CD14-positive monocyte (primary cell): ENCODE data around the gene FAM25A. TPM values are rescaled to one million over a fixed set of nuclear protein-coding genes. Genes with fewer than 3 reads are reported as not detected.
"Not testable (repeated sequence)": the region's sequence is repeated elsewhere in the genome, so short reads cannot be mapped to it uniquely, and the experiment has no call there.

Experiments used
- DNase-seq, 3 donors: peaks; one replicate each; pipeline ENCODE4 v3.0.0-alpha.2; 2011 to 2022
- H2AFZ ChIP-seq: 2 replicates; pipeline ENCODE4 v1.6.0; 2012; ENCODE audit warnings: mild to moderate bottlenecking, low read depth, low read length, inconsistent platforms; ENCODE audit not compliant: insufficient read depth, poor library complexity, severe bottlenecking
- H3K27ac ChIP-seq, 2 donors: 1 replicate in 1 of 2; 2 replicates in 1 of 2; pipeline ENCODE4 v1.5.1; 2012 to 2013; ENCODE audit warnings: low read length in 2 of 2, control low read depth in 1 of 2, inconsistent platforms in 1 of 2, low read depth in 1 of 2, mild to moderate bottlenecking in 1 of 2
- H3K27me3 ChIP-seq, 2 donors: one replicate each; pipeline versions ENCODE4 v1.6.0 to v1.6.1; 2011 to 2013; ENCODE audit warnings: low read length in 2 of 2; ENCODE audit not compliant: control insufficient read depth in 2 of 2, insufficient read depth in 2 of 2
- H3K36me3 ChIP-seq, 2 donors: replicated peaks in 1 of 2; 1 replicate in 1 of 2; 2 replicates in 1 of 2; pipeline versions ENCODE4 v1.5.1 to v1.6.1; 2012 to 2013; ENCODE audit warnings: low read length in 2 of 2, control low read depth in 1 of 2, inconsistent platforms in 1 of 2, mild to moderate bottlenecking in 1 of 2; ENCODE audit not compliant: insufficient read depth in 2 of 2, control insufficient read depth in 1 of 2
- H3K4me1 ChIP-seq, 2 donors: 1 replicate in 1 of 2; 2 replicates in 1 of 2; pipeline versions ENCODE4 v1.5.1 to v1.6.1; 2012 to 2013; ENCODE audit warnings: low read length in 2 of 2, control low read depth in 1 of 2, inconsistent platforms in 1 of 2, mild to moderate bottlenecking in 1 of 2, moderate library complexity in 1 of 2; ENCODE audit not compliant: insufficient read depth in 2 of 2, control insufficient read depth in 1 of 2
- H3K4me2 ChIP-seq: replicated peaks from 2 replicates; pipeline ENCODE3; 2012; ENCODE audit warnings: low read length, moderate library complexity, mild to moderate bottlenecking; ENCODE audit not compliant: poor library complexity, severe bottlenecking; ENCODE audit errors: extremely low read depth
- H3K4me3 ChIP-seq, 3 experiments: fragments of 200-600 bp in 1 of 3; sonication (generic) in 1 of 3; replicated peaks in 1 of 3; 1 replicate in 2 of 3; 2 replicates in 1 of 3; pipeline ENCODE4 v1.5.1; 2011 to 2013; ENCODE audit warnings: low read length in 3 of 3, mild to moderate bottlenecking in 3 of 3, control low read depth in 2 of 3, low read depth in 2 of 3, inconsistent platforms in 1 of 3, moderate library complexity in 1 of 3
- H3K79me2 ChIP-seq: 2 replicates; pipeline ENCODE4 v1.6.0; 2012; ENCODE audit warnings: mild to moderate bottlenecking, control low read depth, inconsistent platforms, low read length, moderate library complexity; ENCODE audit not compliant: insufficient read depth
- H3K9ac ChIP-seq: 2 replicates; pipeline ENCODE4 v1.6.0; 2017; ENCODE audit warnings: low read length, mild to moderate bottlenecking; ENCODE audit not compliant: insufficient read depth, poor library complexity, severe bottlenecking
- H3K9me3 ChIP-seq, 2 donors: replicated peaks in 1 of 2; 1 replicate in 1 of 2; 2 replicates in 1 of 2; pipeline versions ENCODE4 v1.5.1 to v1.6.1; 2012 to 2013; ENCODE audit warnings: low read length in 2 of 2, control low read depth in 1 of 2; ENCODE audit not compliant: control insufficient read depth in 1 of 2, insufficient read depth in 1 of 2
- H4K20me1 ChIP-seq: 2 replicates; pipeline ENCODE4 v1.6.0; 2012; ENCODE audit warnings: mild to moderate bottlenecking, low read length, control low read depth, moderate library complexity; ENCODE audit not compliant: insufficient read depth
- H3K27ac Mint-ChIP-seq, 7 donors: one replicate each; pipeline ENCODE4 v1.8.0; 2020; ENCODE audit warnings: mild to moderate bottlenecking in 7 of 7, mixed read lengths in 7 of 7, moderate library complexity in 6 of 7, inconsistent platforms in 2 of 7
- H3K27me3 Mint-ChIP-seq, 3 donors: one replicate each; pipeline ENCODE4 v1.8.0; 2021 to 2022; ENCODE audit warnings: low read depth in 3 of 3, mild to moderate bottlenecking in 3 of 3, mixed read lengths in 3 of 3, moderate library complexity in 3 of 3, inconsistent platforms in 1 of 3
- H3K36me3 Mint-ChIP-seq, 2 donors: one replicate each; pipeline ENCODE4 v1.8.0; 2020; ENCODE audit warnings: mixed read lengths in 2 of 2, inconsistent platforms in 1 of 2, mild to moderate bottlenecking in 1 of 2
- H3K4me1 Mint-ChIP-seq: one replicate; pipeline ENCODE4 v1.8.0; 2020; ENCODE audit warnings: mild to moderate bottlenecking, mixed read lengths
- H3K4me3 Mint-ChIP-seq, 2 donors: one replicate each; pipeline ENCODE4 v1.8.0; 2020; ENCODE audit warnings: mild to moderate bottlenecking in 2 of 2, mixed read lengths in 2 of 2, moderate library complexity in 1 of 2
- H3K9me3 Mint-ChIP-seq, 7 donors: one replicate each; pipeline ENCODE4 v1.8.0; 2020 to 2022; ENCODE audit warnings: mixed read lengths in 7 of 7, mild to moderate bottlenecking in 6 of 7, moderate library complexity in 6 of 7, inconsistent platforms in 2 of 7
- WGBS: methylation state at CpG from one replicate; pipeline ENCODE4 v1.1.5; 2013; ENCODE audit warnings: missing lambda C conversion rate; ENCODE audit not compliant: insufficient coverage; 5-methylcytosine and 5-hydroxymethylcytosine counted together
- intact Hi-C, 2 donors: fragments of 100-400 bp; cut with micrococcal nuclease; formaldehyde crosslinking; loops; one replicate each; pipeline versions ENCODE4 v1.15.0 to v1.15.1; 2023
- polyA plus RNA-seq, 3 donors: library from polyadenylated mRNA; depleted of rRNA in 1 of 3; unstranded in 2 of 3; stranded (reverse) in 1 of 3; fragments of 300-500 nt in 2 of 3; fragments of >200 nt in 1 of 3; fragmentation: Illumina TruSeq in 2 of 3; gene quantifications; 1 replicate in 2 of 3; 2 replicates in 1 of 3; pipeline ENCODE4 v1.2.3, GENCODE V29; 2012 to 2021
- TF ChIP-seq, protein P1 (sequence below): fragments of 200-600 bp; IDR thresholded peaks from one replicate; pipeline ENCODE4 v1.8.0; 2022; ENCODE audit warnings: antibody characterized with exemption, mild to moderate bottlenecking

FAM25A gene
- polyA plus RNA-seq, 3 donors = not detected

DNA sequence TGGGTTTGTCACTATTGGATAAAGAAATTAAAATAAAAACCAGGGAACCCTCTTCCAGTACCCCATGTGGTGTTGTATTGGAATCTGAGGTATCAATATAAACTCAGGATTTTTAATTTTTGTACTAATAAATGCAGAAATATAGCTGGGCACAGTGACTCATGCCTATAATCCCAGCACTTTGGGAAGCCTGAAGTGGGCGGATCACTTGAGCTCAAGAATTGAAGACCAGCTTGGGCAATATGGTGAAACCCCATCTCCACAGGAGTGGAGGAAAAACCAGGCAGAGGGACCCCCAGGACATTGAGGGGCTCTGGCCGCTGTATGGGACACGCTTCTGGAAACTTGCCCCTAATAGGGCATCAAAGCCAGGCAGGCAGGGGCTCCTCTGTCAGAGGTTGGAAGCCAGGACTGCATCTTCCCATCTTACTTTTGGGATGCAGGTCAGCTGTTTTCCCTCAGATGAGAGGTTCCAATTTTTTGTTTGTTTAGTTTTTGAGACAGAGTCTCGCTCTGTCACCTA is 40.7 kb upstream of the FAM25A start:
- no peaks in the 10 kb centered on the region for H4K20me1 ChIP-seq
- no peaks in the 10 kb centered on the region for H3K36me3 ChIP-seq
- H3K27me3 Mint-ChIP-seq = peaks cover 7 to 10% (median 7%) of the 10 kb centered on the region in 3 donors
- no peaks in the 10 kb centered on the region for H3K9me3 ChIP-seq
- no peak overlapping the region for H3K4me2 ChIP-seq
- no peak overlapping the region for H2AFZ ChIP-seq
- no peak overlapping the region for H3K9ac ChIP-seq
- no peak overlapping the region for H3K4me3 Mint-ChIP-seq
- no peaks in the 10 kb centered on the region for H3K4me1 Mint-ChIP-seq
- TF ChIP-seq, protein P1, sequence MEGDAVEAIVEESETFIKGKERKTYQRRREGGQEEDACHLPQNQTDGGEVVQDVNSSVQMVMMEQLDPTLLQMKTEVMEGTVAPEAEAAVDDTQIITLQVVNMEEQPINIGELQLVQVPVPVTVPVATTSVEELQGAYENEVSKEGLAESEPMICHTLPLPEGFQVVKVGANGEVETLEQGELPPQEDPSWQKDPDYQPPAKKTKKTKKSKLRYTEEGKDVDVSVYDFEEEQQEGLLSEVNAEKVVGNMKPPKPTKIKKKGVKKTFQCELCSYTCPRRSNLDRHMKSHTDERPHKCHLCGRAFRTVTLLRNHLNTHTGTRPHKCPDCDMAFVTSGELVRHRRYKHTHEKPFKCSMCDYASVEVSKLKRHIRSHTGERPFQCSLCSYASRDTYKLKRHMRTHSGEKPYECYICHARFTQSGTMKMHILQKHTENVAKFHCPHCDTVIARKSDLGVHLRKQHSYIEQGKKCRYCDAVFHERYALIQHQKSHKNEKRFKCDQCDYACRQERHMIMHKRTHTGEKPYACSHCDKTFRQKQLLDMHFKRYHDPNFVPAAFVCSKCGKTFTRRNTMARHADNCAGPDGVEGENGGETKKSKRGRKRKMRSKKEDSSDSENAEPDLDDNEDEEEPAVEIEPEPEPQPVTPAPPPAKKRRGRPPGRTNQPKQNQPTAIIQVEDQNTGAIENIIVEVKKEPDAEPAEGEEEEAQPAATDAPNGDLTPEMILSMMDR = no peak
- intact Hi-C loops = loop anchor here in 1 of 2 donors (10.0 kb wide), 1 partner anchor 115 kb away; the partner anchor contains the start of genes GLUD1 and SHLD2
- no peaks in the 10 kb centered on the region for H3K9me3 Mint-ChIP-seq
- H3K79me2 ChIP-seq = no peaks in the 10 kb centered on the region
- WGBS = 94% methylated on average over 3 of the region's 4 CpGs
- H3K27me3 ChIP-seq = no peaks in the 10 kb centered on the region
- H3K27ac Mint-ChIP-seq = no peak overlapping the region
- H3K27ac ChIP-seq = no peak overlapping the region
- H3K4me1 ChIP-seq = no peaks in the 10 kb centered on the region
- H3K4me3 ChIP-seq = no peak overlapping the region
- DNase-seq = no peak
- H3K36me3 Mint-ChIP-seq = no peaks in the 10 kb centered on the region

DNA sequence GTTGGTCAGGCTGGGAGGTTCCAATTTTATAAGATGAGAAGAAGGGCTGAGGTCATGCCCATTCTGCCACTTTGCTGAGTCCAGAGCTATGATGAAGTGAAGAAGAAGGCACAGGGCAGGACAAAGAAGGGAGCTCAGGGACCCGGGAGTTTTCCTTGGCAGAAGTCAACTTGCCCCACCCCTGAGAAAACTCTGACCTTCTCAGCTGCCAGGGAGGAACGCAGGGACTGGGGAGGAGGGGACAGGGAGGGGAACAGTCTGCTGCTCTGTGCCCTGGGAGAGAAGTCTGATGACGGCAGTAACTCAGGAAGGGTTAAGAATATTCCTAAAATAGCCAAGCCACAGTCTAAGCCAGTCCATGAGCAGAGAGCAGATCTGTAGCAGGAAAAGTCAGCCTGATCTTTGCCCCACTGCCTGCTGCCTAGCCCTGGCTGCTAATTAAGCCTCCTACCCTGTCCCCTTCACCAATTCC is 40.1 kb upstream of the FAM25A start:
- H3K9me3 Mint-ChIP-seq = no peaks in the 10 kb centered on the region
- 67% methylated on average over 1 of the region's 3 CpGs for WGBS
- H3K36me3 Mint-ChIP-seq = no peaks in the 10 kb centered on the region
- no peak overlapping the region for H3K4me3 ChIP-seq
- TF ChIP-seq, protein P1 = no peak
- DNase-seq = no peak
- H3K27ac Mint-ChIP-seq = no peak overlapping the region
- no peak overlapping the region for H3K9ac ChIP-seq
- H3K4me1 Mint-ChIP-seq = no peaks in the 10 kb centered on the region
- H3K4me1 ChIP-seq = no peaks in the 10 kb centered on the region
- no peaks in the 10 kb centered on the region for H3K27me3 ChIP-seq
- H2AFZ ChIP-seq = no peak overlapping the region
- H3K27ac ChIP-seq = no peak overlapping the region
- no peak overlapping the region for H3K4me2 ChIP-seq
- no peaks in the 10 kb centered on the region for H3K79me2 ChIP-seq
- intact Hi-C loops = loop anchor here in 1 of 2 donors (10.0 kb wide), 1 partner anchor 115 kb away; the partner anchor contains the start of genes GLUD1 and SHLD2
- no peaks in the 10 kb centered on the region for H3K9me3 ChIP-seq
- H3K4me3 Mint-ChIP-seq = no peak overlapping the region
- no peaks in the 10 kb centered on the region for H4K20me1 ChIP-seq
- H3K36me3 ChIP-seq = no peaks in the 10 kb centered on the region
- H3K27me3 Mint-ChIP-seq = peaks cover 7 to 8% (median 7%) of the 10 kb centered on the region in 3 donors

DNA sequence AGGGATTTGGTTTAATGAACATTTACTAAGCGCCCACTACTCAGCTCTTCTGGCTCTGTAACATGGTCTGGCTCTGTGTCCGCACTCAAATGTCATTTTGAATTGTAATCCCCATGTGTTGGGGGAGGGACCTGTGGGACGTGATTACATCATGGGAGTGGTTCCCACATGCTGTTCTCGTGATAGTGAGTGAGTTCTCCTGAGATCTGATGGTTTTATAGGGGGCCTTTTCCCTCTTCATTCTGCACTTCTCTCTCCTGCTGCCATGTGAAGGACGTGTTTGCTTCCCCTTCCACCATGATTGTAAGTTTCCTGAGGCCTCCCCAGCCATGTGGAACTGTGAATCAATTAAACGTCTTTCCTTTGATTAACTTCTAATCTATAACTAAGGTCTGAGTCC is 39.1 kb upstream of the FAM25A start:
- H3K27ac ChIP-seq, intact Hi-C loops, H2AFZ ChIP-seq, H3K27me3 ChIP-seq, H3K36me3 Mint-ChIP-seq, H3K27ac Mint-ChIP-seq, H3K4me1 Mint-ChIP-seq, H3K4me1 ChIP-seq, H3K27me3 Mint-ChIP-seq, H3K36me3 ChIP-seq, H3K4me3 Mint-ChIP-seq, H3K9me3 Mint-ChIP-seq, H3K9ac ChIP-seq, DNase-seq, H3K4me2 ChIP-seq, H4K20me1 ChIP-seq, H3K9me3 ChIP-seq, H3K4me3 ChIP-seq, H3K79me2 ChIP-seq: not testable (repeated sequence)
- 60% methylated on average over 1 of the region's 6 CpGs for WGBS
